Fibroblast of mammary gland (primary cell): ENCODE results near the gene NOS1AP.
"Not testable (repeated sequence)": the region's sequence is repeated elsewhere in the genome, so short reads cannot be mapped to it uniquely, and the experiment has no call there.

Source experiments
- DNase-seq: peaks from one replicate; pipeline ENCODE4 v3.0.0-alpha.2; 2010; ENCODE audit warnings: low read depth
- H3K4me3 ChIP-seq: 2 replicates; pipeline ENCODE4 v1.5.1; 2011; ENCODE audit warnings: low read depth, mild to moderate bottlenecking, low read length, moderate library complexity; ENCODE audit not compliant: control insufficient read depth
- TF ChIP-seq, protein P1 (sequence below): conservative IDR thresholded peaks from 2 replicates; pipeline ENCODE4 v1.5.1; 2011; ENCODE audit warnings: low read depth, low read length, inconsistent platforms; ENCODE audit not compliant: control insufficient read depth, insufficient read depth

NOS1AP gene

DNA sequence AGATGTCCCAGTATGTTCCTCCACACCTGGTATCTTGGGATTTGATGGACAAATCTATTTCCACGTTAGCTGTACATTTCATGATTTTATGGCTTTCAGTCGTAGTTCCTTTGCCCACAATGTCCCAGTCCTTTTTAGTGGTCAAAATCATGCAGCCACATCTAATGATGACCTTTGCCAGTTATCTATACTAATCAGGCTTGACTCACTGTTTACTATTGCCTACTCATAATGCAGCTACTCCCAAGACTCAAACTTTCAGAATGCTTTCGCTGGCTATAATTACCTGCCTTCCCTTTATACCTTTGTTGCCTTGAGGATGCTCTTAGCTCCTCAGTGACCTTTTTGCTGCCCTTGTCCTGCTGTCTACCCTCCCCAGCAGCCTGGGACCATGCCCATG lies 6.4 kb downstream of the NOS1AP start:
- H3K4me3 ChIP-seq, result no peak overlapping the region
- TF ChIP-seq, protein P1, sequence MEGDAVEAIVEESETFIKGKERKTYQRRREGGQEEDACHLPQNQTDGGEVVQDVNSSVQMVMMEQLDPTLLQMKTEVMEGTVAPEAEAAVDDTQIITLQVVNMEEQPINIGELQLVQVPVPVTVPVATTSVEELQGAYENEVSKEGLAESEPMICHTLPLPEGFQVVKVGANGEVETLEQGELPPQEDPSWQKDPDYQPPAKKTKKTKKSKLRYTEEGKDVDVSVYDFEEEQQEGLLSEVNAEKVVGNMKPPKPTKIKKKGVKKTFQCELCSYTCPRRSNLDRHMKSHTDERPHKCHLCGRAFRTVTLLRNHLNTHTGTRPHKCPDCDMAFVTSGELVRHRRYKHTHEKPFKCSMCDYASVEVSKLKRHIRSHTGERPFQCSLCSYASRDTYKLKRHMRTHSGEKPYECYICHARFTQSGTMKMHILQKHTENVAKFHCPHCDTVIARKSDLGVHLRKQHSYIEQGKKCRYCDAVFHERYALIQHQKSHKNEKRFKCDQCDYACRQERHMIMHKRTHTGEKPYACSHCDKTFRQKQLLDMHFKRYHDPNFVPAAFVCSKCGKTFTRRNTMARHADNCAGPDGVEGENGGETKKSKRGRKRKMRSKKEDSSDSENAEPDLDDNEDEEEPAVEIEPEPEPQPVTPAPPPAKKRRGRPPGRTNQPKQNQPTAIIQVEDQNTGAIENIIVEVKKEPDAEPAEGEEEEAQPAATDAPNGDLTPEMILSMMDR, result no peak
- no peak for DNase-seq

DNA sequence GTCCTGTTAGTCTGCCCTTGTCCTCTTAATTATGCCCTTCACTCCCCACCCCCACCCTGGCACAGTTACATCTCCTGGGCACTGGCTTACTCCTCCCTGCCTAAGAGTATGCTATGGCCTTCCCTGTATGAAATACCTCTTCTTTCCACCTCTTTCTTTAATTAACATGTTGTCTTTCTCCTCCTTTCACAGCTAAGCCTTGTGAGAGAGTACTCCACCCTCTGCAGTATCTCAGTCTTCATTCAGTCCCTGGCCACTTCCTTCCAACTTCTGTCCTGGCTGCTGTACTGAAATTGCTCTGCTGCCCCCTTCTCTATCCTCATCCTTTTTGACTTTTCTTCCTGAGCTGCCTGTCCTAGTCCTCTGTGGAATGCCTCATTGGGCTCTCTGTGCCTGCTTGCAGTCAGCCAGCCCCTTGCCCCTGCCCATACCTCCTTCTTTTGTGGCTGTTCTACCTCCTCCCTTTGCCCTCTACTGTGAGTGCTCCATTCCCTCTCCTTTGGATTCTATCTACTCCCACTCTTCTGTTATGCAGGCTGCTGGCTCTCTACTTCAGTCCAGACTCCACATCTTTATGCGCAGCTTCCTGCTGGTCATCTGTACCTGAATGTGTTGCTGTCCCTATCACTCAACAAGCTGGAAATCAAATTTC lies 8.3 kb downstream of the NOS1AP start:
- DNase-seq, result no peak
- TF ChIP-seq, protein P1, result no peak
- no peak overlapping the region for H3K4me3 ChIP-seq

DNA sequence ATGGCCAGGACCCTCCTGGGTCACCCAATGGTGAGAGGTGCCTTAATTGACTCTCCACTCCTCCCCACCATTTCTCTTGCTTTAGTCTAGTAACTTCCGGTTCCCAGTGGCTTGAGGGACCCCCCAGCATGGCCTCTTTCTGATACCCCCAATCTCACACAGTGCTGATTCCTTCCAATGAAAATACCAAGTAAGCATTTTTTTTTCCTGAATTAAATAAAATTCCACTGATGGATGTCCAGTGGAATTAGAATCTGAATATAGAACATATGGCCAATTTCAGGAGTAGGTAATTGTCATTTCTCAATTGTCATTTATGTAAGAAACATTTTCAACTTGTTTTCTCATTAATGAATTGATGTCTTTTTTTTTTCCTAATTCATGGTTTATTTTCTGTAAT lies 9.5 kb downstream of the NOS1AP start:
- TF ChIP-seq, protein P1, result no peak
- no peak overlapping the region for H3K4me3 ChIP-seq
- DNase-seq, result no peak

DNA sequence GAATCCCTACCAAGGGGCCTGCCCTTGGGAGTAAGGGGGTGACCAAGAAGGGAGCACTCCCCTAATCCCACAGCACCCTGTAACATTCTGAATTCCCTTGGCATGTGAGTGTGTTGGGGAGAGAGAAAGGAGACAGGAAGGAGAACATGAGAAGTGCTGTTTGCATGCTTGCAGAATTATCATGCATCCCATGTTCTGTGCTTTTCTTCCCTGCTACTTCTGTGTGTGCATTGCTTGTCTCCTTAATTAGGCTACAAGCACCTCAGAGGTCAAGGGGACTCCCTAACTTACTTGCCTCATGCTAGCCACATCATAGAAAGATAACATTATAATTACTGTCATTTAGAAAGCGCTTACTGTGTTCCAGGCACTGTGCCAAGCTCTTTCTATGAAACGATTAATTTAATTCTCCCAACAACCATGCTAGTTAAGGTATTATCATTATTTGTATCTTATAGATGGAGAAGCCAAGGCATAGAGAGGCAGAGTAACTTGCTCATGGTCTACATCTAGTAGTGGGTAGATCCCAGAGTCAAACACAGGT lies 11.1 kb downstream of the NOS1AP start:
- H3K4me3 ChIP-seq, result no peak overlapping the region
- no peak for DNase-seq
- TF ChIP-seq, protein P1, result no peak

DNA sequence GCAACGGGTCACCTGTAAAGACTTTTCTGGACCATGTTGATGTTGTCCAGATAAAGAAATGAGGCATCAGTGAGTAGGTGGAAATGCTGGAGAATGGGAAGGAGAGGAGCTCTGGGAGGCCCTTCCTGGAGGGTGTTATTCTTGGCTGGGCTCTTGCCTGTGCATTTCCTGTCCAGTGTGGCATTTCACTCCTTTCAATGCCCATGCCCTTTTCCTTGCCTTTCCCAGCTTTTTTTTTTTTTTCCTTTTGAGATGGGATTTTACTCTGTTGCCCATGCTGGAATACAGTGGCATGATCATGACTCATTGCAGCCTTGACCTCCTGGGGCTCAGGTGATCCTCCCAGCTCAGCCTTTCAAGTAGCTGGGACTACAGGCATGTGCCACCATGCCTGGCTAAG lies 11.8 kb downstream of the NOS1AP start:
- DNase-seq, result peak; percentile 11
- TF ChIP-seq, protein P1, result no peak

DNA sequence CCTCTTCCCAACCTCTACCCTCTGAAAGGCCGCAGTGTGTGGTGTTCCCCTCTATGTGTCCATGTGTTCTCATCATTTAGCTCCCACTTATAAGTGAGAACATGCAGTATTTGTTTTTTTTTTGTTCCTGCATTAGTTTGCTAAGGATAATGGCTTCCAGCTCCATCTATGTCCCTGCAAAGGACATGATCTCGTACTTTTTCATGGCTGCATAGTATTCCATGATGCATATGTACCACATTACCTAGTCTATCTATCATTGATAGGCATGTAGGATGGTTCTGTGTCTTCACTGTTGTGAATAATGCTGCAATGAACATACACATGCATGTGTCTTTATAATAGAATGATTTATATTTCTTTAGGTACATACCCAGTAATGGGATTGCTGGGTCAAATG lies 12.6 kb downstream of the NOS1AP start:
- not testable (repeated sequence) for DNase-seq, H3K4me3 ChIP-seq

More for the DNA sequence above, 11.8 kb downstream of the NOS1AP start:
- H3K4me3 ChIP-seq, result no peak overlapping the region

DNA sequence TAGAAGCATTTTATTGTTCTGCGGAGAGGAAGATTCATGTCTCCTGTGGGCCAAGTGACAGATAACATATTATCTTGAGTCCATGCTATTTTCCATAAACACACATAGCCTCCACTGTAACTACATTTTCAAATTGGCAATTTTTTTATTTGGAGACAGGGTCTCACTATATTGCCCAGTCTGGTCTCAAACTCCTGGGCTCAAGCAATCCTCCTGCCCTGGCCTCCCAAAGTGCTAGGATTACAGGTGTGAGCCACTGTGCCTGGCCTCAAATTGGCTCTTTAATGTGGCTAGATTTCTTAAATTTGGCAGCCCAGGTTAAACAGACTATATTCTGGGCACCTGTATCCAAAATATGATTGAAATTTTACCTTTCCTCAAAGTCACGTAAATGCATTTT lies 13.8 kb downstream of the NOS1AP start:
- TF ChIP-seq, protein P1, result no peak
- DNase-seq, result no peak

More for the DNA sequence above, 13.8 kb downstream of the NOS1AP start:
- no peak overlapping the region for H3K4me3 ChIP-seq
